OCI-LY3 (cell line): ENCODE results near the gene TTC7B.

Experiments used
- H2AFZ ChIP-seq: fragments of 200-600, 300-600 bp; shearing (Covaris generic); 2 replicates; pipeline ENCODE4 v1.6.0; 2014; ENCODE audit warnings: antibody characterized with exemption, low read depth, low read length
- H3K27ac ChIP-seq: fragments of 200-600, 300-600 bp; sonication (generic); 2 replicates; pipeline ENCODE4 v1.5.1; 2014; ENCODE audit warnings: mild to moderate bottlenecking, low read length, moderate library complexity, mixed read lengths
- H3K27me3 ChIP-seq: fragments of 200-600, 300-600 bp; sonication (generic); 2 replicates; pipeline ENCODE4 v1.6.1; 2014; ENCODE audit warnings: low read depth, low read length, mixed read lengths
- H3K36me3 ChIP-seq: fragments of 200-600, 300-600 bp; sonication (generic); replicated peaks from 2 replicates; pipeline ENCODE3; 2014; ENCODE audit warnings: low read depth, low read length, mixed read lengths
- H3K4me1 ChIP-seq: fragments of 300-600, 200-600 bp; sonication (generic); 2 replicates; pipeline ENCODE4 v1.6.1; 2014; ENCODE audit warnings: low read length, mixed read lengths
- H3K4me2 ChIP-seq: fragments of 200-600, 300-600 bp; sonication (generic); 2 replicates; pipeline ENCODE4 v1.6.1; 2014; ENCODE audit warnings: low read length, mixed read lengths
- H3K4me3 ChIP-seq: fragments of 300-600, 200-600 bp; sonication (generic); 2 replicates; pipeline ENCODE4 v1.5.1; 2014; ENCODE audit warnings: antibody characterized with exemption, mild to moderate bottlenecking, low read length, moderate library complexity
- H3K79me2 ChIP-seq: fragments of 300-600, 200-600 bp; shearing (Covaris generic); 2 replicates; pipeline ENCODE4 v1.6.1; 2014; ENCODE audit warnings: mild to moderate bottlenecking, low read length, mixed read lengths
- H3K9ac ChIP-seq: fragments of 300-600, 200-600 bp; shearing (Covaris generic); 2 replicates; pipeline ENCODE4 v1.6.0; 2014; ENCODE audit warnings: mild to moderate bottlenecking, low read length, moderate library complexity
- H3K9me3 ChIP-seq: fragments of 200-600, 300-600 bp; shearing (Covaris generic); 2 replicates; pipeline ENCODE4 v1.6.1; 2014; ENCODE audit warnings: low read length, mixed read lengths; ENCODE audit not compliant: insufficient read depth
- H4K20me1 ChIP-seq: fragments of 200-600, 300-600 bp; sonication (generic); 2 replicates; pipeline ENCODE4 v1.6.1; 2016; ENCODE audit warnings: low read length, mixed read lengths; ENCODE audit not compliant: insufficient read depth
- CTCF ChIP-seq: fragments of 200-600, 300-600 bp; sonication (generic); IDR thresholded peaks from 2 replicates; pipeline ENCODE4 v1.5.1; 2014; ENCODE audit warnings: antibody characterized with exemption, low read length, low read depth
- EZH2phosphoT487 ChIP-seq: fragments of 200-600 bp; shearing (Covaris generic); IDR thresholded peaks from 2 replicates; pipeline ENCODE4 v1.6.1; 2018; ENCODE audit warnings: antibody characterized with exemption, mixed run types, low read depth

The TTC7B gene

GRCh38 chr14:90607141-90607540, 209.1 kb downstream of the TTC7B start:
- H2AFZ ChIP-seq: no peak overlapping the region
- H3K9me3 ChIP-seq: no peaks in the 10 kb centered on the region
- H3K27ac ChIP-seq: no peak overlapping the region
- H3K9ac ChIP-seq: no peak overlapping the region
- H3K27me3 ChIP-seq: peaks cover 38% of the 10 kb centered on the region
- no peaks in the 10 kb centered on the region for H3K79me2 ChIP-seq
- H3K4me2 ChIP-seq: no peak overlapping the region
- no peak overlapping the region for H3K4me3 ChIP-seq
- H3K4me1 ChIP-seq: peaks cover 36% of the 10 kb centered on the region
- no peaks in the 10 kb centered on the region for H4K20me1 ChIP-seq
- H3K36me3 ChIP-seq: no peaks in the 10 kb centered on the region
- TF ChIP-seq CTCF: no peak
- TF ChIP-seq EZH2phosphoT487: no peak

- H3K79me2 ChIP-seq: no peaks in the 10 kb centered on the region
- no peak overlapping the region for H3K27ac ChIP-seq
- peaks cover 38% of the 10 kb centered on the region for H3K27me3 ChIP-seq
- H3K4me3 ChIP-seq: no peak overlapping the region
- TF ChIP-seq CTCF (no peak), EZH2phosphoT487 (no peak)
- no peaks in the 10 kb centered on the region for H3K36me3 ChIP-seq
- no peaks in the 10 kb centered on the region for H4K20me1 ChIP-seq
- H3K9ac ChIP-seq: no peak overlapping the region
- no peak overlapping the region for H3K4me2 ChIP-seq
- H2AFZ ChIP-seq: no peak overlapping the region
- no peaks in the 10 kb centered on the region for H3K9me3 ChIP-seq
- peaks cover 36% of the 10 kb centered on the region for H3K4me1 ChIP-seq
Observed at GRCh38 chr14:90606434-90606833, 209.8 kb downstream of the TTC7B start.

- Histone ChIP-seq H3K9me3 (no peaks in the 10 kb centered on the region), H4K20me1 (no peaks in the 10 kb centered on the region), H3K79me2 (no peaks in the 10 kb centered on the region), H3K27me3 (peaks cover 38% of the 10 kb centered on the region), H3K4me3 (no peak overlapping the region), H3K9ac (no peak overlapping the region), H3K4me2 (0 out of 2 replicates have a peak overlapping the region, but pooled peaks have one; percentile 25), H2AFZ (no peak overlapping the region), H3K4me1 (peaks cover 31% of the 10 kb centered on the region), H3K36me3 (no peaks in the 10 kb centered on the region), H3K27ac (no peak overlapping the region)
- TF ChIP-seq CTCF (no peak), EZH2phosphoT487 (no peak)
Observed at GRCh38 chr14:90605430-90605829, 210.8 kb downstream of the TTC7B start.

- Histone ChIP-seq H3K79me2 (no peaks in the 10 kb centered on the region), H3K4me3 (no peak overlapping the region), H3K36me3 (no peaks in the 10 kb centered on the region), H2AFZ (no peak overlapping the region), H3K4me2 (no peak overlapping the region), H3K9me3 (no peaks in the 10 kb centered on the region), H3K27me3 (peaks cover 38% of the 10 kb centered on the region), H3K4me1 (peaks cover 20% of the 10 kb centered on the region), H4K20me1 (no peaks in the 10 kb centered on the region), H3K9ac (no peak overlapping the region), H3K27ac (no peak overlapping the region)
- TF ChIP-seq CTCF (no peak), EZH2phosphoT487 (no peak)
Observed at GRCh38 chr14:90604356-90604755, 211.9 kb downstream of the TTC7B start.
